ENCODE results near the gene L3HYPDH. TPM values are rescaled to one million over a fixed set of nuclear protein-coding genes. Genes with fewer than 3 reads are reported as not detected.

L3HYPDH gene
- total and polyA plus RNA-seq, 2 of the 13 experiments (the other 11 are each of a cell fraction or from before 2014, with no cell fraction given), result 30.5 to 36.6 TPM

- TF ChIP-seq, protein P1, sequence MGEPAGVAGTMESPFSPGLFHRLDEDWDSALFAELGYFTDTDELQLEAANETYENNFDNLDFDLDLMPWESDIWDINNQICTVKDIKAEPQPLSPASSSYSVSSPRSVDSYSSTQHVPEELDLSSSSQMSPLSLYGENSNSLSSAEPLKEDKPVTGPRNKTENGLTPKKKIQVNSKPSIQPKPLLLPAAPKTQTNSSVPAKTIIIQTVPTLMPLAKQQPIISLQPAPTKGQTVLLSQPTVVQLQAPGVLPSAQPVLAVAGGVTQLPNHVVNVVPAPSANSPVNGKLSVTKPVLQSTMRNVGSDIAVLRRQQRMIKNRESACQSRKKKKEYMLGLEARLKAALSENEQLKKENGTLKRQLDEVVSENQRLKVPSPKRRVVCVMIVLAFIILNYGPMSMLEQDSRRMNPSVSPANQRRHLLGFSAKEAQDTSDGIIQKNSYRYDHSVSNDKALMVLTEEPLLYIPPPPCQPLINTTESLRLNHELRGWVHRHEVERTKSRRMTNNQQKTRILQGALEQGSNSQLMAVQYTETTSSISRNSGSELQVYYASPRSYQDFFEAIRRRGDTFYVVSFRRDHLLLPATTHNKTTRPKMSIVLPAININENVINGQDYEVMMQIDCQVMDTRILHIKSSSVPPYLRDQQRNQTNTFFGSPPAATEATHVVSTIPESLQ (CRISPR knock-in tag; conservative IDR thresholded peaks at IDR 0.05), result no peak; the same call in 1 of the 2 replicates
- TF ChIP-seq IKZF4 (CRISPR knock-in tag; IDR thresholded peaks at IDR 0.05; ENCODE audit: borderline replicate concordance, low read depth, not compliant biosample characterization), result peak; percentile 92
- no peak for TF ChIP-seq SMARCC2 (IDR thresholded peaks at IDR 0.05)
- TF ChIP-seq CREB1 (IDR thresholded peaks at IDR 0.05), result 0 out of 2 replicates have a peak, but pooled peaks have one; percentile 1
- no peak for TF ChIP-seq CREB1 (CRISPR knock-in tag; IDR thresholded peaks at IDR 0.05)
- no peak for TF ChIP-seq NCOR1 (IDR thresholded peaks at IDR 0.05; ENCODE audit: borderline replicate concordance, low read length)
- no peak for TF ChIP-seq ATM (IDR thresholded peaks at IDR 0.05; ENCODE audit: borderline replicate concordance)
- peak; percentile 83 for TF ChIP-seq ZNF598 (CRISPR knock-in tag; IDR thresholded peaks at IDR 0.05; ENCODE audit: borderline replicate concordance)
- no peak; the same call in 1 of the 2 replicates for TF ChIP-seq ZNF180 (CRISPR knock-in tag; IDR thresholded peaks at IDR 0.05; ENCODE audit: borderline replicate concordance, low read depth)
- TF ChIP-seq POLR2AphosphoS5 (IDR thresholded peaks at IDR 0.05; ENCODE audit: low read depth, low read length), result peak; percentile 87
- TF ChIP-seq, protein P2, sequence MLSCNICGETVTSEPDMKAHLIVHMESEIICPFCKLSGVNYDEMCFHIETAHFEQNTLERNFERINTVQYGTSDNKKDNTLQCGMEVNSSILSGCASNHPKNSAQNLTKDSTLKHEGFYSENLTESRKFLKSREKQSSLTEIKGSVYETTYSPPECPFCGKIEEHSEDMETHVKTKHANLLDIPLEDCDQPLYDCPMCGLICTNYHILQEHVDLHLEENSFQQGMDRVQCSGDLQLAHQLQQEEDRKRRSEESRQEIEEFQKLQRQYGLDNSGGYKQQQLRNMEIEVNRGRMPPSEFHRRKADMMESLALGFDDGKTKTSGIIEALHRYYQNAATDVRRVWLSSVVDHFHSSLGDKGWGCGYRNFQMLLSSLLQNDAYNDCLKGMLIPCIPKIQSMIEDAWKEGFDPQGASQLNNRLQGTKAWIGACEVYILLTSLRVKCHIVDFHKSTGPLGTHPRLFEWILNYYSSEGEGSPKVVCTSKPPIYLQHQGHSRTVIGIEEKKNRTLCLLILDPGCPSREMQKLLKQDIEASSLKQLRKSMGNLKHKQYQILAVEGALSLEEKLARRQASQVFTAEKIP (CRISPR knock-in tag; IDR thresholded peaks at IDR 0.05; ENCODE audit: borderline replicate concordance), result no peak
- TF ChIP-seq E2F5 (CRISPR knock-in tag; conservative IDR thresholded peaks at IDR 0.05), result no peak
- TF ChIP-seq, protein P3, sequence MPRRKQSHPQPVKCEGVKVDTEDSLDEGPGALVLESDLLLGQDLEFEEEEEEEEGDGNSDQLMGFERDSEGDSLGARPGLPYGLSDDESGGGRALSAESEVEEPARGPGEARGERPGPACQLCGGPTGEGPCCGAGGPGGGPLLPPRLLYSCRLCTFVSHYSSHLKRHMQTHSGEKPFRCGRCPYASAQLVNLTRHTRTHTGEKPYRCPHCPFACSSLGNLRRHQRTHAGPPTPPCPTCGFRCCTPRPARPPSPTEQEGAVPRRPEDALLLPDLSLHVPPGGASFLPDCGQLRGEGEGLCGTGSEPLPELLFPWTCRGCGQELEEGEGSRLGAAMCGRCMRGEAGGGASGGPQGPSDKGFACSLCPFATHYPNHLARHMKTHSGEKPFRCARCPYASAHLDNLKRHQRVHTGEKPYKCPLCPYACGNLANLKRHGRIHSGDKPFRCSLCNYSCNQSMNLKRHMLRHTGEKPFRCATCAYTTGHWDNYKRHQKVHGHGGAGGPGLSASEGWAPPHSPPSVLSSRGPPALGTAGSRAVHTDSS (CRISPR knock-in tag; conservative IDR thresholded peaks at IDR 0.05), result 0 out of 2 replicates have a peak, but pooled peaks have one; percentile 28
- TF ChIP-seq DNMT1 (CRISPR knock-in tag; IDR thresholded peaks at IDR 0.05), result peak; percentile 57; the same call in 1 of the 2 replicates
- no peak; the same call in 1 of the 2 replicates for TF ChIP-seq TFDP1 (CRISPR knock-in tag; IDR thresholded peaks at IDR 0.05; ENCODE audit: borderline replicate concordance)
- TF ChIP-seq GATA4 (IDR thresholded peaks at IDR 0.05; ENCODE audit: borderline replicate concordance, low read depth), result peak; percentile 87
- TF ChIP-seq NFE2L2 (IDR thresholded peaks at IDR 0.05; ENCODE audit: low read length), result no peak
- peak; percentile 96 for TF ChIP-seq ZNF446 (CRISPR knock-in tag; IDR thresholded peaks at IDR 0.05)
- TF ChIP-seq, protein P4, sequence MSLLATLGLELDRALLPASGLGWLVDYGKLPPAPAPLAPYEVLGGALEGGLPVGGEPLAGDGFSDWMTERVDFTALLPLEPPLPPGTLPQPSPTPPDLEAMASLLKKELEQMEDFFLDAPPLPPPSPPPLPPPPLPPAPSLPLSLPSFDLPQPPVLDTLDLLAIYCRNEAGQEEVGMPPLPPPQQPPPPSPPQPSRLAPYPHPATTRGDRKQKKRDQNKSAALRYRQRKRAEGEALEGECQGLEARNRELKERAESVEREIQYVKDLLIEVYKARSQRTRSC (CRISPR knock-in tag; IDR thresholded peaks at IDR 0.05; ENCODE audit: low read depth), result peak; percentile 30; the same call in 1 of the 2 replicates
- TF ChIP-seq ISX (CRISPR knock-in tag; conservative IDR thresholded peaks at IDR 0.05), result peak; percentile 96
- TF ChIP-seq KDM6A (CRISPR knock-in tag; IDR thresholded peaks at IDR 0.05; ENCODE audit: low read depth), result no peak
Observed at GRCh38 chr14:59483819-59484638, at the start of gene L3HYPDH, which contains the start of gene JKAMP (continued).
